NOMO-1 treated with DMSO at 0.1 percent for 48 hours (cell line): ENCODE measurements around the gene WDR62.
"Not testable (repeated sequence)": the region's sequence is repeated elsewhere in the genome, so short reads cannot be mapped to it uniquely, and the experiment has no call there.

Experiments used
- DNase-seq: peaks from one replicate; lab custom pipeline; 2025; ENCODE audit not compliant: unreplicated experiment; lab: John Stamatoyannopoulos, UW

The WDR62 gene

GRCh38 chr19:36106991-36107390 lies 52.3 kb downstream of the WDR62 start:
- DNase-seq: no peak

- DNase-seq: no peak
Observed at GRCh38 chr19:36108684-36109083, 54.0 kb downstream of the WDR62 start.

GRCh38 chr19:36110487-36111199 lies 55.9 kb downstream of the WDR62 start, which contains the start of gene OVOL3:
TSS of gene OVOL3 (plus strand) at chr19:36111143. CDS start at chr19:36111203, 60 bp downstream.
- no peak for DNase-seq

GRCh38 chr19:36111200-36111539 lies 56.5 kb downstream of the WDR62 start:
- DNase-seq: no peak

GRCh38 chr19:36112678-36113077 lies 58.0 kb downstream of the WDR62 start:
- no peak for DNase-seq

GRCh38 chr19:36113425-36113824 lies 58.7 kb downstream of the WDR62 start:
- DNase-seq: no peak

- no peak for DNase-seq
Observed at GRCh38 chr19:36113894-36114720, 59.4 kb downstream of the WDR62 start.

GRCh38 chr19:36114721-36115452 lies 60.2 kb downstream of the WDR62 start, which contains the start of gene POLR2I:
TSS of gene POLR2I (minus strand) at chr19:36114875. CDS start at chr19:36114856, 19 bp downstream.
- peak; percentile 100 for DNase-seq

GRCh38 chr19:36115453-36116343 lies 61.0 kb downstream of the WDR62 start, which contains the start of gene TBCB:
TSS of gene TBCB (plus strand) at chr19:36115468. CDS start at chr19:36115561, 93 bp downstream.
- DNase-seq: peak; percentile 72

- DNase-seq: no peak
Observed at GRCh38 chr19:36116344-36116637, 61.6 kb downstream of the WDR62 start.

GRCh38 chr19:36120092-36120983 lies 65.6 kb downstream of the WDR62 start:
- no peak for DNase-seq

- DNase-seq: no peak
Observed at GRCh38 chr19:36120984-36121358, 66.3 kb downstream of the WDR62 start.

- no peak for DNase-seq
Observed at GRCh38 chr19:36121486-36122124, 66.9 kb downstream of the WDR62 start.

GRCh38 chr19:36125557-36125956 lies 70.9 kb downstream of the WDR62 start:
- DNase-seq: no peak

- DNase-seq: peak; percentile 75
Observed at GRCh38 chr19:36128392-36128736, 73.7 kb downstream of the WDR62 start.

- DNase-seq: peak; percentile 9
Observed at GRCh38 chr19:36131221-36131620, 76.5 kb downstream of the WDR62 start.

GRCh38 chr19:36134867-36135266 lies 80.2 kb downstream of the WDR62 start:
- not testable (repeated sequence) for DNase-seq

- no peak for DNase-seq
Observed at GRCh38 chr19:36136964-36137686, 82.4 kb downstream of the WDR62 start.

- DNase-seq: no peak
Observed at GRCh38 chr19:36139120-36139472, 84.4 kb downstream of the WDR62 start.
